HepG2 (cell line): ENCODE measurements around the gene STON1. TPM values are rescaled to one million over a fixed set of nuclear protein-coding genes. Genes with fewer than 3 reads are reported as not detected.

ENCODE experiments used
- AHDC1 ChIP-seq: sonication (generic); formaldehyde crosslinking; IDR thresholded peaks from 2 replicates; pipeline ENCODE4 v1.5.1; 2020; ENCODE audit warnings: mild to moderate bottlenecking, missing genetic modification reagents, borderline replicate concordance
- ARID3A ChIP-seq: IDR thresholded peaks from 2 replicates; pipeline ENCODE4 v1.6.1; 2012; ENCODE audit warnings: low read depth, low read length, improper control_type of control experiment
- BCL6 ChIP-seq: IDR thresholded peaks from 2 replicates; pipeline ENCODE4 v1.6.1; 2016; ENCODE audit warnings: missing genetic modification reagents, missing compliant biosample characterization
- CTCF ChIP-seq: sonication (generic); formaldehyde crosslinking; IDR thresholded peaks from 2 replicates; pipeline ENCODE4 v1.5.0; 2020; ENCODE audit warnings: mild to moderate bottlenecking, missing genetic modification reagents, moderate library complexity
- FOXK2 ChIP-seq: fragments of 450-650 bp; IDR thresholded peaks from 2 replicates; pipeline ENCODE4 v1.6.1; 2016
- GLI4 ChIP-seq: sonication (generic); formaldehyde crosslinking; IDR thresholded peaks from 2 replicates; pipeline ENCODE4 v1.5.1; 2020; ENCODE audit warnings: missing genetic modification reagents, mild to moderate bottlenecking, moderate library complexity, borderline replicate concordance
- HOXA9 ChIP-seq: sonication (generic); formaldehyde crosslinking; IDR thresholded peaks from 2 replicates; pipeline ENCODE4 v1.8.1; 2022; ENCODE audit warnings: missing genetic modification reagents, mild to moderate bottlenecking, moderate library complexity, borderline replicate concordance
- KLF11 ChIP-seq: IDR thresholded peaks from 2 replicates; pipeline ENCODE4 v1.6.1; 2016; ENCODE audit warnings: missing compliant biosample characterization
- MIXL1 ChIP-seq: IDR thresholded peaks from 2 replicates; pipeline ENCODE4 v1.6.1; 2016
- RAD21 ChIP-seq: fragments of 450-650 bp; formaldehyde crosslinking; IDR thresholded peaks from 2 replicates; pipeline ENCODE4 v1.5.0; 2020; ENCODE audit warnings: mild to moderate bottlenecking
- SMC3 ChIP-seq: IDR thresholded peaks from 2 replicates; pipeline ENCODE4 v1.6.1; 2011; ENCODE audit warnings: low read length, improper control_type of control experiment
- STAG1 ChIP-seq: sonication (generic); formaldehyde crosslinking; IDR thresholded peaks from 2 replicates; pipeline ENCODE4 v1.4.0; 2020; ENCODE audit warnings: missing genetic modification reagents
- ZNF12 ChIP-seq: sonication (generic); formaldehyde crosslinking; IDR thresholded peaks from 2 replicates; pipeline ENCODE4 v1.5.0; 2020; ENCODE audit warnings: missing genetic modification reagents
- ZNF451 ChIP-seq: sonication (generic); formaldehyde crosslinking; IDR thresholded peaks from 2 replicates; pipeline ENCODE4 v1.5.0; 2020; ENCODE audit warnings: mild to moderate bottlenecking, missing genetic modification reagents
- ZNF674 ChIP-seq: sonication (generic); formaldehyde crosslinking; IDR thresholded peaks from 2 replicates; pipeline ENCODE4 v1.5.0; 2020; ENCODE audit warnings: low read depth, mild to moderate bottlenecking, missing genetic modification reagents
- polyA plus RNA-seq, 8 experiments: library from polyadenylated mRNA; depleted of rRNA in 3 of 8; stranded (reverse) in 7 of 8; unstranded in 1 of 8; fragments of >200 nt; fragmentation: Illumina TruSeq in 4 of 8; extraction: Trizol in 4 of 8; gene quantifications; 2 replicates each; pipeline versions ENCODE4 v1.2.1 to v1.2.3, GENCODE V29; 2011 to 2016; ENCODE audit warnings: low read depth in 4 of 8, missing spikeins in 1 of 8, mixed read lengths in 1 of 8; ENCODE audit not compliant: insufficient read depth in 1 of 8
- total RNA-seq, 5 experiments: library from RNA; depleted of rRNA; stranded (reverse); fragments of >200 nt; fragmentation: Illumina TruSeq; extraction: Trizol; gene quantifications; 2 replicates each; pipeline ENCODE4 v1.2.3, GENCODE V29; 2016; ENCODE audit warnings: low read depth in 1 of 5

Gene STON1
- total and polyA plus RNA-seq, 2 of the 13 experiments (the other 11 are each of a cell fraction or from before 2014, with no cell fraction given) = 0.09 to 0.28 TPM

- TF ChIP-seq CTCF (CRISPR knock-in tag) (peak; percentile 75), HOXA9 (CRISPR knock-in tag) (no peak), STAG1 (CRISPR knock-in tag) (peak; percentile 78), ZNF451 (CRISPR knock-in tag) (no peak), ARID3A (peak; percentile 65; the same call in 1 of the 2 replicates), ZNF12 (CRISPR knock-in tag) (no peak), ZNF674 (CRISPR knock-in tag) (no peak), AHDC1 (CRISPR knock-in tag) (no peak), BCL6 (no peak), SMC3 (peak; percentile 69), FOXK2 (no peak), GLI4 (no peak), KLF11 (CRISPR knock-in tag) (no peak), MIXL1 (CRISPR knock-in tag) (no peak), RAD21 (peak; percentile 55)
Measured at GRCh38 chr2:48589170-48589767, 59.3 kb downstream of the STON1 start (continued).
